GM18951 (cell line): ENCODE data around the gene TMEM125.

Experiments
- POLR2A ChIP-seq: IDR thresholded peaks from 4 replicates; pipeline ENCODE4 v1.6.1; 2011; ENCODE audit warnings: mild to moderate bottlenecking; ENCODE audit not compliant: insufficient read length, insufficient read depth; ENCODE audit errors: extremely low read depth
- in situ Hi-C: fragments of 300-500 bp; cut with MboI; formaldehyde crosslinking; loops from one replicate; pipeline ENCODE4 v1.12.0; 2022; ENCODE audit warnings: low sequenced_read_pairs, mixed read lengths, inconsistent platforms; ENCODE audit not compliant: unreplicated experiment

The TMEM125 gene

GRCh38 chr1:43284065-43284464 is 14.3 kb downstream of the TMEM125 start:
- in situ Hi-C loops, result no loop called here
- TF ChIP-seq POLR2A, result no peak

- in situ Hi-C loops, result no loop called here
- TF ChIP-seq POLR2A, result no peak
These were observed 14.8 kb downstream of the TMEM125 start for GRCh38 chr1:43284546-43285110.

GRCh38 chr1:43285269-43285990 is 15.6 kb downstream of the TMEM125 start, which contains the start of gene C1orf210:
TSS of gene C1orf210 (minus strand) at chr1:43285581. CDS start at chr1:43283270, 2,311 bp downstream.
- in situ Hi-C loops, result no loop called here
- no peak for TF ChIP-seq POLR2A

- in situ Hi-C loops, result no loop called here
- TF ChIP-seq POLR2A, result no peak
These were observed 16.3 kb downstream of the TMEM125 start for GRCh38 chr1:43286115-43286514.

DNA sequence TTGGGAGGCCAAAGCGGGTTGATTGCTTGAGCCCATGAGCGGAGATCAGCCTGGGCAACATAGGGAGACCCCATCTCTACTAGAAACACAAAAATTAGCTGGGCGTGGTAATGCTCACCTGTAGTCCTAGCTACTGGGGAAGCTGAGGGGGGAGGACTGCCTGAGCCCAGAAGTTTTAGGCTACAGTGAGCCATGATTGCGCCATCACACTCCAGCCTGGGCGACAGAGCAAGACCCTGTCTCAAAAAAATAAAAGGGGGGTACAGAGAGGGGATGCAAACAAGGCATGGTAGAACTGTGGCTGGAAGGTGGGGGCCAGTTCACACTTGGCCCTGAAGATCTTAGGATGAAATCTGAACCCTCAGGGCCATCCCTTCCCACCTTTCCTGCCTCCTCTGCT is 16.8 kb downstream of the TMEM125 start:
- in situ Hi-C loops, result no loop called here
- TF ChIP-seq POLR2A, result no peak

DNA sequence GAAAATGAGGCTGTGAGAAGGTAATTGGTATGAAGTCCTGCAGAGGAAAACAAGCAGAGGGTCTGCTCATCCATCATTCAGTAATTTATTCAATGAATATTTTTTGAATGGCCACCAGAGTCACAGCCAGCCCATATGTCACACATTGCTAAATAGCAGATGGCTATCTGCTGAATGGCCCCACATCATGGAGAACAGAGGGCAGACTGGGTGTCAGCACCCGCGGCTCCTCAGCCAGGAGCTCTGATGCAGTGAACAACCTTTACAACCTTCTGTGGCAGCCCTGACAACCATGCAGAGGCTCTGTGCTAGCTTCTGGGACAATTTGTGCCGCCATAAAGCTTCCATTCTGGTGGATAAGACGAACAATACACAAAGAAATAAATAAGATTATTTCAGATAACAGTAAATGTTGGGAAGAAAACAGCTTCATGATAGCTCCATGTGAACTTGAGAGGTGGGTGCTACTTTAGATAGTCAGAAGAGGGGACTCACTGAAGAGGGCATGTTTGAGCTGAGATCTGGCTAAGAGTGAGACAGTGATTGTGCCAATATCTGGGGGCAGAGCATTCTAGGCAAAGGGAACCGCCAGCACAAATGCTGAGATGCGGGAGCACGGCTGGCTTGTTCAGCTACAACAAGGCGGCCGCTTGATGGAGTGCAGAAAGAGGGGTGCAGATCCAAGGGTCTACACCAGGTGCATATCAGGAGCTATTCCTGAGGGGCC is 18.4 kb downstream of the TMEM125 start:
- TF ChIP-seq POLR2A, result no peak
- in situ Hi-C loops, result no loop called here

DNA sequence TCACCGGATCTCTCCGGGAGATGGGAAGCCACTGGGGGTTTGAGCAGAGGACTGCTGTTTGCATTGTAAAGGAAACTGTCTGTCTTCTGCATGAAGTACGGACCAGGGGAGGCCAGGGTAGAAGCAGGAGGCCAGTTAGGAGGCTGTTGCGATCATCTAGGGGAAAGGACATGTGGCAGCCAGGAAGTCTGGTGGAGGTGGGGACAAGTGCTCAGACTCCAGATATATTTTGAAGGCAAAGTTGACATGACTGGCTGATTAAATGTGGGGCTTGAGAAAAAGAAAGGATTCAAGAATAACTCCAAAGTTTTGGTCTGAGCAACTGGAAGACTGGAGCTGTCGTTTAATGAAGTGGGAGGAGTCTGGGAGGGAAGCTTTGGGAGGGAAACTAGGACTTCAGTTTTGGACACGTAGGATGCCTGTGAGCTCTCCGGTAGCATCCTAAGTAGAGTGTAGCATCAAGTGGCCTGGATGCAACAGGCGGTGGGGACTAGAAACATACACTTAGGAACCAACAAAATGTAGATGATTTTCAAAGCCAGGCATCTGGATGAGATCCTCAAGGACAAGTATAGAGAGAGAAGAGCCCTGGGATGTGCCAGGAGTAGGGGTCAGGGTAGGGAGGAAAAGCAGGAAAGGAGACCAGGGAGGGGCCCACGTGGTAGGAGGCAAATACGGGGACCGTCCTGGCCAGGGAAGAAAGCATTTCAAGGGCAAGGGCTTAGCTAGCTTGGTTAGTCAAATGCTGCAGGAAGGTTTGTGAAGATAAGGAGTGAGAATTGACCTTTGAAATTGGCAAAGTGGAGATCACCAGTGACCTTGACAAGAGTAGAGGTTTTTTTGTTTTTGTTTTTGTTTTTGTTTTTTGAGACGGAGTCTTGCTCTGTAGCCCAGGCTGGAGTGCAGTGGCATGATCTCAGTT is 19.3 kb downstream of the TMEM125 start:
- no peak for TF ChIP-seq POLR2A
- in situ Hi-C loops, result no loop called here

DNA sequence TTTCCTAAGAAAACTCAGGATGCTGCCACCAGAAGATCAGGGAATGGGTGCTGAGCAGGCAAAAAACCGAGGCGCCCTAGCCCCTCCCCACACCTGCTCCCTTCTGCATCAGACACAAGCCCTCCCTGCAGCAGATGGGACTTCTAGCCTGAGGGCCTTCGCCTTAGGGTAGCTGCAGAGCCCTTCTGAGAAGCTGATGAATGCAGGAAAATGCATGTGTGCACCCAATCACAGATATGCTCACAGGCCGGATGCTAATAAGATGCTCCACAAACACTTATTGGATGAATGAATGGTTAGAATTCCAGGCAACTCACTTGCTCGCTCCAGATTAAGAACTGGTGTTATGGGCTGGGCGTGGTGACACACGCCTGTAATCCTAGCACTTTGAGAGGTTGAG is 22.4 kb downstream of the TMEM125 start:
- in situ Hi-C loops, result no loop called here
- TF ChIP-seq POLR2A, result no peak

DNA sequence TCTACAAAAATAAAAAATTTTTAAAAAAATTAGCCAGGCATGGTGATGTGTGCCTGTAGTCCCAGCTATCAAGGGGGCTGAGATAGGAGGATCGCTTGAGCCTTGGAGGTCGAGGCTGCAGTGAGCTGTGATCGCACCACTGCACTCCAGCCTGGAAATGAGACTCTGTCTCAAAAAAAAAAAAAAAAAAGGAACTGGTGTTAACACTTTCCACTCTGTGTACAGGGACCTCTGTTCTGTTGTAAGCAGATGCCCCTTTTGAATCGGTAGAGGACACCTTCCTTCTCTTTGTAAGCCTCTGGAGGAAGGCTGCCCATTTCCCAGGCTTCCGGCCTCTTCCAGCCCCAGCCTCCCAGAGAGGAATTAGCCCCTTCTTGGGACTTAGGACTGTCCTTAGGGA is 22.9 kb downstream of the TMEM125 start:
- no peak for TF ChIP-seq POLR2A
- in situ Hi-C loops, result no loop called here

GRCh38 chr1:43293176-43293575 is 23.4 kb downstream of the TMEM125 start:
- TF ChIP-seq POLR2A, result no peak
- in situ Hi-C loops, result no loop called here

DNA sequence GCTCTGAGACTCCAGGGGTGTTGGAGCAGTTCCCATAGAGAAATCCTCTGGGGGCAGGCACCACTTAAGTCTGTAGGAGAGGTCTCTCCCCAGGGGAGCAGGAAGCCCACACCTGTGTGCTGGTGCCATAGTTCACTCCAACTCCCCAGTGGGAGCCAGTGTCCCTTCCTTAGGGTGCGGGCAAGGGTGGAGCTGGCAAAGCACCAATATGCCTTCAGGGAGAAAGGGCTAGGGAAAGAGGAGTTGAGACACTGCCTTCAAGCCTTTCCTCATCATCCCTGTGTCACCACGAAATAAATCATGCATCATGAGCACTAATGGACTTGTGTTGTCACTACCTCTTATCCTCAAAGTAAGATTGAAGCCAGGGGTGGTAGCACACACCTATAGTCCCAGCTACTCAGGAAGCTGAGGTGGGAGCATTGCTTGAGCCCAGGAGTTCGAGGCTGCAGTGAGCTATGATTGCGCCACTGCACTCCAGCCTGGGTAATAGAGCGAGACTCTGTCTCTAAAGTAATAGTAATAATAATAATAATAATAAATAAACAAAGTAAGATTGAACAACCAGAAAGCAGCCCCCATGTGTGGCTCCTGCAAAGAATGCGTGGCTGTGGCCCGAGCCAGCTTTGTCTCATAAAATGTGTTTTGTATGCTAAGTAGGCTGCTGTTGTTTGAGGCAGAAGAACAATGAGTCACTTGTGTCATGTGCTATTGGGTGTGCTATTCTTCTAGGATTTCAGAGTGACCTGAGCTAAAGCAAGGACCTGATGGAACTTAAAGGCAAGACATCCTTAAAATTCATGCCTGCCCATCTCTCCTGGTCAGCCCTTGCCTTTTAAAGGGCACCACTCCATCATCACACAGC is 24.3 kb downstream of the TMEM125 start:
- TF ChIP-seq POLR2A, result no peak
- in situ Hi-C loops, result no loop called here

DNA sequence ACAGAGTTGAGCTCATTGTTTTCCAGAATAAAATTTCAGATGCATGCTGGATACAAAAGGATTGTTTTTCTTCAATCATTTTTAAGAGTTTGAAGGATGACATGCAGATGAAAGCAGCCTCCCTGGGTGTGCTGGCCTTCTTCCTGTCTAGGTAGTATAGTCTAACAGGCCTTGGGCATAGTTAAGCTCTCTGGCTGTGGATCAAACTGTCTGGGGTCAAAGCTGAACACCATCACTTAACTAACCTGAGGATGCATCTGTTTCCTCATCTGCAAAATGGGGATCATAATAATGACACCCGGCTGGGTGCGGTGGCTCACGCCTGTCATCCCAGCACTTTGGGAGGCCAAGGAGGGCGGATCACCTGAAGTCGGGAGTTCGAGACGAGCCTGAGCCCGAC is 25.0 kb downstream of the TMEM125 start:
- no peak for TF ChIP-seq POLR2A
- in situ Hi-C loops, result no loop called here
